Activated CD8-positive, alpha-beta T cell treated with anti-CD3 and anti-CD28 coated beads for 36 hours (primary cell): ENCODE results near the gene DRP2. TPM values are rescaled to one million over a fixed set of nuclear protein-coding genes. Genes with fewer than 3 reads are reported as not detected.

ENCODE experiments used
- ATAC-seq: fragments of 200-7000 bp; cut with Tn5 transposase; one replicate; pipeline ENCODE4 v1.10.0; 2021; ENCODE audit warnings: mild to moderate bottlenecking, moderate library complexity
- CTCF ChIA-PET: fragments of 350-600 bp; sonication (Branson Sonifier 250); formaldehyde crosslinking; loops from one replicate; lab custom pipeline; 2021; ENCODE audit warnings: antibody characterized with exemption; lab: Charles Lee
- POLR2A ChIA-PET: fragments of 350-600 bp; sonication (Branson Sonifier 250); formaldehyde crosslinking; loops from one replicate; lab custom pipeline; 2021; ENCODE audit warnings: antibody characterized with exemption; lab: Charles Lee
- DNase-seq: peaks from one replicate; pipeline ENCODE4 v3.0.0-alpha.2; 2020
- H3K27ac Mint-ChIP-seq: one replicate; pipeline ENCODE4 v1.8.0; 2021; ENCODE audit warnings: mild to moderate bottlenecking, mixed read lengths
- H3K27me3 Mint-ChIP-seq: one replicate; pipeline ENCODE4 v1.8.0; 2021; ENCODE audit warnings: mixed read lengths
- H3K36me3 Mint-ChIP-seq: one replicate; pipeline ENCODE4 v1.8.0; 2021; ENCODE audit warnings: low read depth, mixed read lengths
- H3K4me1 Mint-ChIP-seq: one replicate; pipeline ENCODE4 v1.8.0; 2021; ENCODE audit warnings: low read depth, mixed read lengths
- H3K4me3 Mint-ChIP-seq: one replicate; pipeline ENCODE4 v1.8.0; 2021; ENCODE audit warnings: mild to moderate bottlenecking, moderate library complexity, mixed read lengths
- H3K9me3 Mint-ChIP-seq: one replicate; pipeline ENCODE4 v1.8.0; 2021; ENCODE audit warnings: mixed read lengths
- CTCF ChIP-seq: fragments of 200-600 bp; IDR thresholded peaks from one replicate; pipeline ENCODE4 v1.8.0; 2022; ENCODE audit warnings: antibody characterized with exemption, mild to moderate bottlenecking
- intact Hi-C: fragments of 100-400 bp; cut with micrococcal nuclease; formaldehyde crosslinking; loops from one replicate; pipeline ENCODE4 v1.10.0; 2022
- total RNA-seq, 2 experiments: library from RNA; stranded (reverse); gene quantifications; one replicate each; pipeline ENCODE4 v1.2.3, GENCODE V29; 2021

DRP2 gene
- total RNA-seq, 2 experiments from 2014 or later = 0.38 to 0.54 TPM

GRCh38 chrX:101220662-101221260 is 1.2 kb downstream of the DRP2 start:
- Mint-ChIP-seq H3K27ac (no peak overlapping the region), H3K9me3 (no peaks in the 10 kb centered on the region), H3K4me3 (no peak overlapping the region), H3K36me3 (no peaks in the 10 kb centered on the region), H3K27me3 (no peaks in the 10 kb centered on the region), H3K4me1 (peaks cover 5% of the 10 kb centered on the region)
- DNase-seq = no peak
- intact Hi-C loops = no loop called here
- ChIA-PET POLR2A (interaction anchor here (0.6 kb wide), 1 partner anchor 126 kb away, joined by 3 read pairs; no protein-coding TSS in a partner anchor), CTCF (no interaction called here)
- no peak for TF ChIP-seq CTCF
- no peak for ATAC-seq

- POLR2A ChIA-PET = no interaction called here
- H3K4me3 Mint-ChIP-seq = no peak overlapping the region
These were observed 3.6 kb downstream of the DRP2 start for GRCh38 chrX:101223226-101223625.

GRCh38 chrX:101229170-101229569 is 9.6 kb downstream of the DRP2 start:
- CTCF ChIA-PET = no interaction called here
- ATAC-seq (no peak), DNase-seq (no peak)
- no peak for TF ChIP-seq CTCF
- H3K9me3 Mint-ChIP-seq = no peaks in the 10 kb centered on the region
- POLR2A ChIA-PET = no interaction called here
- H3K4me1 Mint-ChIP-seq = no peaks in the 10 kb centered on the region
- intact Hi-C loops = no loop called here
- no peak overlapping the region for H3K4me3 Mint-ChIP-seq
- no peaks in the 10 kb centered on the region for H3K27me3 Mint-ChIP-seq
- H3K27ac Mint-ChIP-seq = no peak overlapping the region
- no peaks in the 10 kb centered on the region for H3K36me3 Mint-ChIP-seq

More at GRCh38 chrX:101223226-101223625, 3.6 kb downstream of the DRP2 start:
- H3K27me3 Mint-ChIP-seq = no peaks in the 10 kb centered on the region
- H3K36me3 Mint-ChIP-seq = no peaks in the 10 kb centered on the region
- ATAC-seq (no peak), DNase-seq (no peak)
- peaks cover 5% of the 10 kb centered on the region for H3K4me1 Mint-ChIP-seq
- TF ChIP-seq CTCF = no peak
- intact Hi-C loops = no loop called here
- H3K27ac Mint-ChIP-seq = no peak overlapping the region
- CTCF ChIA-PET = no interaction called here
- no peaks in the 10 kb centered on the region for H3K9me3 Mint-ChIP-seq

GRCh38 chrX:101230636-101231035 is 11.1 kb downstream of the DRP2 start:
- no peak for TF ChIP-seq CTCF
- ChIA-PET CTCF (no interaction called here), POLR2A (no interaction called here)
- no peak for ATAC-seq
- Mint-ChIP-seq H3K4me3 (no peak overlapping the region), H3K36me3 (no peaks in the 10 kb centered on the region), H3K27ac (no peak overlapping the region), H3K27me3 (peaks cover 2% of the 10 kb centered on the region), H3K4me1 (no peaks in the 10 kb centered on the region), H3K9me3 (no peaks in the 10 kb centered on the region)
- intact Hi-C loops = no loop called here
- DNase-seq = no peak

GRCh38 chrX:101231080-101231479 is 11.5 kb downstream of the DRP2 start:
- Mint-ChIP-seq H3K27ac (no peak overlapping the region), H3K36me3 (no peaks in the 10 kb centered on the region), H3K4me1 (no peaks in the 10 kb centered on the region), H3K4me3 (no peak overlapping the region), H3K27me3 (peaks cover 2% of the 10 kb centered on the region), H3K9me3 (no peaks in the 10 kb centered on the region)
- TF ChIP-seq CTCF = no peak
- ChIA-PET POLR2A (no interaction called here), CTCF (no interaction called here)
- DNase-seq (no peak), ATAC-seq (no peak)
- intact Hi-C loops = no loop called here
